Umbilical cord (tissue), 2 donors: ENCODE measurements around the gene SCN8A. TPM values are rescaled to one million over a fixed set of nuclear protein-coding genes. Genes with fewer than 3 reads are reported as not detected.

Source experiments
- DNase-seq: peaks from one replicate; pipeline ENCODE4 v3.0.0-alpha.2; 2015; ENCODE audit warnings: low spot score
- total RNA-seq: library from RNA; depleted of rRNA; stranded (reverse); fragments of >200 nt; gene quantifications from one replicate; pipeline ENCODE4 v1.2.3, GENCODE V29; 2014; ENCODE audit warnings: low replicate concordance; ENCODE audit not compliant: insufficient read depth

Gene SCN8A
- total RNA-seq, 1 donor from 2014 or later, result 6.0 TPM

- DNase-seq, result peak; percentile 28
Observed at GRCh38 chr12:51714666-51715065, 123.6 kb downstream of the SCN8A start.

- DNase-seq, result no peak
Observed at GRCh38 chr12:51717326-51717925, 126.4 kb downstream of the SCN8A start.

GRCh38 chr12:51721282-51721940 is 130.4 kb downstream of the SCN8A start:
- peak; percentile 35 for DNase-seq

- DNase-seq, result no peak
Observed at GRCh38 chr12:51722431-51722830, 131.4 kb downstream of the SCN8A start.

GRCh38 chr12:51726161-51726560 is 135.1 kb downstream of the SCN8A start:
- DNase-seq, result no peak

GRCh38 chr12:51726931-51727330 is 135.9 kb downstream of the SCN8A start:
- DNase-seq, result no peak

GRCh38 chr12:51729331-51729730 is 138.3 kb downstream of the SCN8A start:
- DNase-seq, result no peak

- no peak for DNase-seq
Observed at GRCh38 chr12:51730745-51731144, 139.7 kb downstream of the SCN8A start.

GRCh38 chr12:51740536-51740935 is 149.5 kb downstream of the SCN8A start:
- DNase-seq, result no peak

GRCh38 chr12:51744235-51744634 is 153.2 kb downstream of the SCN8A start:
- DNase-seq, result no peak

- no peak for DNase-seq
Observed at GRCh38 chr12:51744957-51745356, 153.9 kb downstream of the SCN8A start.

- no peak for DNase-seq
Observed at GRCh38 chr12:51746416-51746815, 155.4 kb downstream of the SCN8A start.

GRCh38 chr12:51748235-51748634 is 157.2 kb downstream of the SCN8A start:
- no peak for DNase-seq

GRCh38 chr12:51749206-51749985 is 158.4 kb downstream of the SCN8A start:
- DNase-seq, result no peak

GRCh38 chr12:51749986-51750317 is 158.9 kb downstream of the SCN8A start:
- no peak for DNase-seq

GRCh38 chr12:51751661-51752060 is 160.6 kb downstream of the SCN8A start:
- DNase-seq, result peak; percentile 69

GRCh38 chr12:51752234-51752889 is 161.3 kb downstream of the SCN8A start:
- DNase-seq, result peak; percentile 96

GRCh38 chr12:51753980-51754675 is 163.1 kb downstream of the SCN8A start:
- peak; percentile 19 for DNase-seq

- no peak for DNase-seq
Observed at GRCh38 chr12:51755251-51755650, 164.2 kb downstream of the SCN8A start.

GRCh38 chr12:51759175-51759574 is 168.1 kb downstream of the SCN8A start:
- DNase-seq, result no peak

- DNase-seq, result no peak
Observed at GRCh38 chr12:51759695-51760094, 168.7 kb downstream of the SCN8A start.

- no peak for DNase-seq
Observed at GRCh38 chr12:51760231-51760630, 169.2 kb downstream of the SCN8A start.
